ENCODE data around the gene PTPN4. TPM values are rescaled to one million over a fixed set of nuclear protein-coding genes. Genes with fewer than 3 reads are reported as not detected.

Gene PTPN4
- total and polyA plus RNA-seq, 9 of the 15 experiments (the other 6 are each of a cell fraction or from before 2014, with no cell fraction given): 5.0 to 32.8 (median 27.3) TPM

DNA sequence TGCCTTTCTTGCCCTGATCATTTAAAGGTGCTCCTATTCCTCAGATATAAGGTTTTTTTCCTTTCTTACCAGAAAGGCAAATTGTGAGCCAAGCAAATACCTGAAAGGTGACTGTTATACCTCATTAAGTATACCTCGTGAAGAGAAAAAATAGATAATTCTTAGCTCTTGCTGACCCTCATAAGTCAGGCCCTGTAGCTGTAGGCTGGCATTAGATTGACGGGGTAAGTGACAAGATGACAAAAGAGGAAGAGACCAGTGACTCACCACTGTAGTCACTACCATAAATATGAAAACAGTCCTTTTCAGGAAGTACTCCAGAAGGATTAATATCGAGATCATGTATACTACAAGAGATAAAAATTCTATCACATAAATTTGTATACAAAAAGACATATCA, 104.6 kb downstream of the PTPN4 start (continued):
- TF ChIP-seq FOXK2 (conservative IDR thresholded peaks at IDR 0.05 in 1 of 2, IDR thresholded peaks at IDR 0.05 in 1 of 2; ENCODE audit: low read depth in 2 of 2): 0 out of 4 replicates have a peak, but pooled peaks of 1 of the 2 experiments have one; percentile 13

DNA sequence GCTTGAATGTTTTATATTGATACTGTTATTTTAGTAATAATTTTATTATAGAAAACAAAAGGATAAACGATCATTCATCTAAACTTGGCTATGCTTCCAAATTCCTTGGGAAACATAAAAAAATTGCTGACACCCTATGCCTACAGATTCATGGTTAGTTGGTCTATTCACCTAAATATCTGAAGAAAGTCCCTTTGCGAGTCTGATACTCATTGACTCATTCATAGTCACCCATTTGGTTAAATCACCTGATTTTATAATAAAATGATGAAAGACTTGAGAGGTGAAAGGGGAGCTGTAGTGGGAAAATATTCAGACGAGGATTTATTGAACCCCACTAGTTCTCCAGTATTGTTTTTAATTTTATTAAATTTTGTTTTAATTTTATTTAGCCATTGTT, 112.0 kb downstream of the PTPN4 start:
- WGBS (ENCODE audit: insufficient coverage, low coverage, missing lambda C conversion rate): 76% methylated on average over 3 of the region's 3 CpGs
- ATAC-seq (no peak), FAIRE-seq (no peak), DNase-seq (ENCODE audit: extremely low read depth in 1 of 4, low spot score in 3 of 4) (no peak)
- Histone ChIP-seq H3K79me2 (ENCODE audit: control insufficient read depth, insufficient read depth, low read length) (no peaks in the 10 kb centered on the region), H3K4me2 (ENCODE audit: insufficient read depth, low read length) (no peak overlapping the region), H3K27me3 (ENCODE audit: control insufficient read depth in 2 of 2, insufficient read depth in 2 of 2, low read length in 2 of 2) (no peaks in the 10 kb centered on the region), H3K9me3 (replicated peaks; ENCODE audit: control insufficient read depth, insufficient read depth, low read depth, low read length) (no peaks in the 10 kb centered on the region), H3K27ac (ENCODE audit: extremely low read depth, low read depth, low read length) (no peak overlapping the region), H4K20me1 (replicated peaks; ENCODE audit: control insufficient read depth, insufficient read depth, low read length) (no peaks in the 10 kb centered on the region), H3K36me3 (ENCODE audit: control insufficient read depth, insufficient read depth, low read length) (no peaks in the 10 kb centered on the region), H3K4me3 (no peak overlapping the region), H3K9me1 (ENCODE audit: control insufficient read depth, insufficient read depth, low read length) (no peaks in the 10 kb centered on the region), H3K4me1 (replicated peaks in 1 of 2; ENCODE audit: control insufficient read depth in 2 of 2, insufficient read depth in 2 of 2, low read length in 2 of 2) (no peaks in the 10 kb centered on the region), H3K9ac (ENCODE audit: insufficient read depth in 1 of 2, low read depth in 2 of 2, low read length in 2 of 2) (no peak overlapping the region), H2AFZ (ENCODE audit: low read depth, low read length) (no peak overlapping the region)
- no TSS peak for BruUV-seq (replicated peaks)
- ChIA-PET CTCF (ENCODE audit: low intra/inter-chr PET ratio) (no interaction called here), POLR2A (no interaction called here)
- in situ Hi-C loops (cut with MboI): no loop called here
- intact Hi-C loops (cut with micrococcal nuclease): no loop called here
- TF ChIP-seq ZNF583 (CRISPR knock-in tag; IDR thresholded peaks at IDR 0.05) (no peak), ZNF41 (CRISPR knock-in tag; conservative IDR thresholded peaks at IDR 0.05) (no peak), IRF1 (CRISPR knock-in tag; IDR thresholded peaks at IDR 0.05; ENCODE audit: borderline replicate concordance) (no peak), POLR3A (IDR thresholded peaks at IDR 0.05; ENCODE audit: borderline replicate concordance, extremely low read depth, insufficient read depth, insufficient read length) (no peak)

All from K562 (cell line).